ENCODE data around the gene MRPL55.

- no peak for TF ChIP-seq CTCF (IDR thresholded peaks at IDR 0.05; ENCODE audit: poor library complexity, severe bottlenecking)
- no peak for TF ChIP-seq EP300 (conservative IDR thresholded peaks at IDR 0.05; ENCODE audit: poor library complexity, severe bottlenecking)
- TF ChIP-seq RAD21 (conservative IDR thresholded peaks at IDR 0.05), result no peak
- TF ChIP-seq POLR2AphosphoS5 (IDR thresholded peaks at IDR 0.05), result no peak
- TF ChIP-seq TAF1 (IDR thresholded peaks at IDR 0.05; ENCODE audit: low read depth), result no peak
- TF ChIP-seq, protein P1, sequence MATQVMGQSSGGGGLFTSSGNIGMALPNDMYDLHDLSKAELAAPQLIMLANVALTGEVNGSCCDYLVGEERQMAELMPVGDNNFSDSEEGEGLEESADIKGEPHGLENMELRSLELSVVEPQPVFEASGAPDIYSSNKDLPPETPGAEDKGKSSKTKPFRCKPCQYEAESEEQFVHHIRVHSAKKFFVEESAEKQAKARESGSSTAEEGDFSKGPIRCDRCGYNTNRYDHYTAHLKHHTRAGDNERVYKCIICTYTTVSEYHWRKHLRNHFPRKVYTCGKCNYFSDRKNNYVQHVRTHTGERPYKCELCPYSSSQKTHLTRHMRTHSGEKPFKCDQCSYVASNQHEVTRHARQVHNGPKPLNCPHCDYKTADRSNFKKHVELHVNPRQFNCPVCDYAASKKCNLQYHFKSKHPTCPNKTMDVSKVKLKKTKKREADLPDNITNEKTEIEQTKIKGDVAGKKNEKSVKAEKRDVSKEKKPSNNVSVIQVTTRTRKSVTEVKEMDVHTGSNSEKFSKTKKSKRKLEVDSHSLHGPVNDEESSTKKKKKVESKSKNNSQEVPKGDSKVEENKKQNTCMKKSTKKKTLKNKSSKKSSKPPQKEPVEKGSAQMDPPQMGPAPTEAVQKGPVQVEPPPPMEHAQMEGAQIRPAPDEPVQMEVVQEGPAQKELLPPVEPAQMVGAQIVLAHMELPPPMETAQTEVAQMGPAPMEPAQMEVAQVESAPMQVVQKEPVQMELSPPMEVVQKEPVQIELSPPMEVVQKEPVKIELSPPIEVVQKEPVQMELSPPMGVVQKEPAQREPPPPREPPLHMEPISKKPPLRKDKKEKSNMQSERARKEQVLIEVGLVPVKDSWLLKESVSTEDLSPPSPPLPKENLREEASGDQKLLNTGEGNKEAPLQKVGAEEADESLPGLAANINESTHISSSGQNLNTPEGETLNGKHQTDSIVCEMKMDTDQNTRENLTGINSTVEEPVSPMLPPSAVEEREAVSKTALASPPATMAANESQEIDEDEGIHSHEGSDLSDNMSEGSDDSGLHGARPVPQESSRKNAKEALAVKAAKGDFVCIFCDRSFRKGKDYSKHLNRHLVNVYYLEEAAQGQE (IDR thresholded peaks at IDR 0.05; ENCODE audit: borderline replicate concordance), result no peak
Observed at GRCh38 chr1:228079013-228079412, 30.1 kb downstream of the MRPL55 start.
